Breast epithelium (tissue), 4 donors: ENCODE data around the gene LDLRAD3. TPM values are rescaled to one million over a fixed set of nuclear protein-coding genes. Genes with fewer than 3 reads are reported as not detected.

Experiments
- DNase-seq, 2 donors: peaks; one replicate each; pipeline ENCODE4 v3.0.0-alpha.2; 2019; ENCODE audit warnings: low spot score in 2 of 2
- H3K27ac ChIP-seq, 2 donors: fragments of 200-600 bp; sonication (generic) in 1 of 2; one replicate each; pipeline ENCODE4 v1.5.1; 2016 to 2019; ENCODE audit warnings: mild to moderate bottlenecking in 1 of 2
- H3K27me3 ChIP-seq, 2 donors: fragments of 200-600 bp; sonication (generic) in 1 of 2; one replicate each; pipeline versions ENCODE4 v1.5.1 to v1.6.0; 2017 to 2019; ENCODE audit warnings: control low read depth in 1 of 2, mild to moderate bottlenecking in 1 of 2
- H3K36me3 ChIP-seq: fragments of 200-600 bp; one replicate; pipeline ENCODE4 v1.5.1; 2019
- H3K4me1 ChIP-seq, 2 donors: fragments of 200-600 bp; sonication (generic); one replicate each; pipeline ENCODE4 v1.5.1; 2016 to 2019; ENCODE audit warnings: control low read depth in 1 of 2
- H3K4me3 ChIP-seq, 3 donors: fragments of 200-600 bp; sonication (generic); 1 replicate in 2 of 3; 2 replicates in 1 of 3; pipeline ENCODE4 v1.5.1; 2016 to 2019; ENCODE audit warnings: mild to moderate bottlenecking in 3 of 3, moderate library complexity in 2 of 3
- H3K9me3 ChIP-seq, 2 donors: fragments of 200-600 bp; sonication (generic) in 1 of 2; one replicate each; pipeline ENCODE4 v1.5.1; 2016 to 2019; ENCODE audit warnings: control low read depth in 1 of 2
- POLR2A ChIP-seq: fragments of 450-650 bp; IDR thresholded peaks from one replicate; pipeline ENCODE4 v1.6.1; 2016; ENCODE audit warnings: antibody characterized with exemption, mild to moderate bottlenecking, moderate library complexity
- POLR2AphosphoS5 ChIP-seq, 3 donors: sonication (generic); formaldehyde crosslinking; IDR thresholded peaks; one replicate each; pipeline ENCODE4 v1.6.1; 2017; ENCODE audit warnings: antibody characterized with exemption in 3 of 3
- intact Hi-C: fragments of 100-400 bp; cut with DNase I; formaldehyde crosslinking; loops from one replicate; pipeline ENCODE4 v1.15.1; 2023; ENCODE audit warnings: low total_unique reads
- total RNA-seq, 3 donors: library from RNA; depleted of rRNA; stranded (reverse); fragments of >200 nt; gene quantifications; one replicate each; pipeline ENCODE4 v1.1.0, GENCODE V29; 2016
- TF ChIP-seq, protein P1 (sequence below), 3 donors: fragments of 450-650 bp; IDR thresholded peaks; one replicate each; pipeline ENCODE4 v1.5.1; 2016 to 2017; ENCODE audit warnings: antibody characterized with exemption in 3 of 3, mild to moderate bottlenecking in 3 of 3, moderate library complexity in 3 of 3

LDLRAD3 gene
- total RNA-seq, 3 donors from 2014 or later = 20.3 to 45.4 (median 40.6) TPM

GRCh38 chr11:36121054-36121453 is 177.2 kb downstream of the LDLRAD3 start:
- Histone ChIP-seq H3K27ac (no peak overlapping the region), H3K4me1 (no peaks in the 10 kb centered on the region), H3K4me3 (no peak overlapping the region), H3K27me3 (no peaks in the 10 kb centered on the region), H3K36me3 (no peaks in the 10 kb centered on the region), H3K9me3 (no peaks in the 10 kb centered on the region)
- no peak for DNase-seq
- TF ChIP-seq POLR2A (no peak), POLR2AphosphoS5 (IDR thresholded peaks at IDR 0.05) (no peak)
- TF ChIP-seq, protein P1, sequence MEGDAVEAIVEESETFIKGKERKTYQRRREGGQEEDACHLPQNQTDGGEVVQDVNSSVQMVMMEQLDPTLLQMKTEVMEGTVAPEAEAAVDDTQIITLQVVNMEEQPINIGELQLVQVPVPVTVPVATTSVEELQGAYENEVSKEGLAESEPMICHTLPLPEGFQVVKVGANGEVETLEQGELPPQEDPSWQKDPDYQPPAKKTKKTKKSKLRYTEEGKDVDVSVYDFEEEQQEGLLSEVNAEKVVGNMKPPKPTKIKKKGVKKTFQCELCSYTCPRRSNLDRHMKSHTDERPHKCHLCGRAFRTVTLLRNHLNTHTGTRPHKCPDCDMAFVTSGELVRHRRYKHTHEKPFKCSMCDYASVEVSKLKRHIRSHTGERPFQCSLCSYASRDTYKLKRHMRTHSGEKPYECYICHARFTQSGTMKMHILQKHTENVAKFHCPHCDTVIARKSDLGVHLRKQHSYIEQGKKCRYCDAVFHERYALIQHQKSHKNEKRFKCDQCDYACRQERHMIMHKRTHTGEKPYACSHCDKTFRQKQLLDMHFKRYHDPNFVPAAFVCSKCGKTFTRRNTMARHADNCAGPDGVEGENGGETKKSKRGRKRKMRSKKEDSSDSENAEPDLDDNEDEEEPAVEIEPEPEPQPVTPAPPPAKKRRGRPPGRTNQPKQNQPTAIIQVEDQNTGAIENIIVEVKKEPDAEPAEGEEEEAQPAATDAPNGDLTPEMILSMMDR (IDR thresholded peaks at IDR 0.05) = no peak
- intact Hi-C loops = no loop called here

- no peaks in the 10 kb centered on the region for H3K4me1 ChIP-seq
- no peaks in the 10 kb centered on the region for H3K27me3 ChIP-seq
- DNase-seq = no peak
- H3K36me3 ChIP-seq = no peaks in the 10 kb centered on the region
- intact Hi-C loops = no loop called here
- no peaks in the 10 kb centered on the region for H3K9me3 ChIP-seq
- no peak overlapping the region for H3K4me3 ChIP-seq
- TF ChIP-seq POLR2A (no peak), POLR2AphosphoS5 (IDR thresholded peaks at IDR 0.05) (no peak)
- TF ChIP-seq, protein P1 (IDR thresholded peaks at IDR 0.05) = no peak
- H3K27ac ChIP-seq = no peak overlapping the region
Measured at GRCh38 chr11:36122671-36123070, 178.8 kb downstream of the LDLRAD3 start.

- Histone ChIP-seq H3K4me1 (no peaks in the 10 kb centered on the region), H3K9me3 (no peaks in the 10 kb centered on the region), H3K4me3 (no peak overlapping the region), H3K36me3 (no peaks in the 10 kb centered on the region), H3K27ac (no peak overlapping the region), H3K27me3 (no peaks in the 10 kb centered on the region)
- no peak for TF ChIP-seq POLR2A
- TF ChIP-seq, protein P1 (IDR thresholded peaks at IDR 0.05) = no peak
- no peak for TF ChIP-seq POLR2AphosphoS5 (IDR thresholded peaks at IDR 0.05)
- intact Hi-C loops = no loop called here
- DNase-seq = no peak
Measured at GRCh38 chr11:36123336-36124101, 179.7 kb downstream of the LDLRAD3 start.

DNA sequence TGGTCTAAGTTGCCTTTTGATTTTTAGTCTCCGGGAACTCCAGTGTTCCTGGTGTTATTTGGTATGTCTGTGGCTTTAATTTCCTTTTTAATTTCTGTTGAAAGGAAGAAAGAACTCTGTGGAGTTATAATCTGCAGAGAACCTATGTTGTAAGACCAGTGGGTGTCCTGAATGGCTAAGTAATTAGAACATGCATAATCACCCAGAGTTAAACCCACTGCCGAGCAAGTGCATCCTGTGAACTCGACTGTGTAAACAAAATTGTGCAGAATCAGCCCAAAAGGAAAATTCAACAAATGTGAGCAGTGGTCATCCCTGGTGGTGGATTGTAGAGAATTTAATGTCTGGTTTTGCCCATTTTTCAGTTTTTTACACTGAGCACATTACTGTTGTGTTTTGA is 182.8 kb downstream of the LDLRAD3 start:
- no peaks in the 10 kb centered on the region for H3K9me3 ChIP-seq
- intact Hi-C loops = no loop called here
- no peak for DNase-seq

GRCh38 chr11:36127550-36127949 is 183.7 kb downstream of the LDLRAD3 start:
- no peak for DNase-seq
- intact Hi-C loops = no loop called here
- TF ChIP-seq, protein P1 (IDR thresholded peaks at IDR 0.05) = no peak
- TF ChIP-seq POLR2AphosphoS5 (IDR thresholded peaks at IDR 0.05) (no peak), POLR2A (no peak)

More for the DNA sequence above, 182.8 kb downstream of the LDLRAD3 start:
- no peak overlapping the region for H3K27ac ChIP-seq
- no peaks in the 10 kb centered on the region for H3K36me3 ChIP-seq
- H3K4me3 ChIP-seq = no peak overlapping the region
- H3K4me1 ChIP-seq = no peaks in the 10 kb centered on the region
- H3K27me3 ChIP-seq = no peaks in the 10 kb centered on the region
- TF ChIP-seq POLR2AphosphoS5 (IDR thresholded peaks at IDR 0.05) (no peak), POLR2A (no peak)
- TF ChIP-seq, protein P1 (IDR thresholded peaks at IDR 0.05) = no peak

More at GRCh38 chr11:36127550-36127949, 183.7 kb downstream of the LDLRAD3 start:
- H3K36me3 ChIP-seq = no peaks in the 10 kb centered on the region
- H3K27me3 ChIP-seq = no peaks in the 10 kb centered on the region
- no peak overlapping the region for H3K27ac ChIP-seq
- no peaks in the 10 kb centered on the region for H3K4me1 ChIP-seq
- H3K4me3 ChIP-seq = no peak overlapping the region
- H3K9me3 ChIP-seq = no peaks in the 10 kb centered on the region
